Nephron (organoid): Measurements from ENCODE around the gene CHST11.

Experiments used
- H3K27ac Mint-ChIP-seq, 3 experiments: 2 replicates each; pipeline ENCODE4 v1.8.0; 2020; ENCODE audit warnings: mixed read lengths in 3 of 3, mild to moderate bottlenecking in 2 of 3, moderate library complexity in 1 of 3
- H3K27me3 Mint-ChIP-seq: 2 replicates; pipeline ENCODE4 v1.8.0; 2021; ENCODE audit warnings: low read depth, mild to moderate bottlenecking, moderate library complexity, mixed read lengths
- H3K36me3 Mint-ChIP-seq: 2 replicates; pipeline ENCODE4 v1.8.0; 2020; ENCODE audit warnings: low read depth, mixed read lengths
- H3K4me1 Mint-ChIP-seq: 2 replicates; pipeline ENCODE4 v1.8.0; 2020; ENCODE audit warnings: mixed read lengths
- H3K4me3 Mint-ChIP-seq, 3 experiments: 2 replicates each; pipeline ENCODE4 v1.8.0; 2020; ENCODE audit warnings: mild to moderate bottlenecking in 3 of 3, mixed read lengths in 3 of 3, moderate library complexity in 2 of 3
- H3K9me3 Mint-ChIP-seq: 2 replicates; pipeline ENCODE4 v1.8.0; 2020; ENCODE audit warnings: mixed read lengths
- CTCF ChIP-seq, 3 experiments: fragments of 200-600 bp; sonication (generic); IDR thresholded peaks; one replicate each; pipeline ENCODE4 v1.5.0; 2021; ENCODE audit warnings: antibody characterized with exemption in 3 of 3; ENCODE audit not compliant: unreplicated experiment in 3 of 3

The CHST11 gene

GRCh38 chr12:104577581-104577981, 120.8 kb downstream of the CHST11 start:
- H3K27me3 Mint-ChIP-seq: no peaks in the 10 kb centered on the region
- no peak overlapping the region for H3K4me3 Mint-ChIP-seq
- TF ChIP-seq CTCF (IDR thresholded peaks at IDR 0.05; ENCODE audit: unreplicated experiment in 3 of 3): no peak
- H3K36me3 Mint-ChIP-seq: peaks cover 3% of the 10 kb centered on the region
- peaks cover 18% of the 10 kb centered on the region for H3K4me1 Mint-ChIP-seq
- peaks cover 2% of the 10 kb centered on the region for H3K9me3 Mint-ChIP-seq
- no peak overlapping the region for H3K27ac Mint-ChIP-seq

DNA sequence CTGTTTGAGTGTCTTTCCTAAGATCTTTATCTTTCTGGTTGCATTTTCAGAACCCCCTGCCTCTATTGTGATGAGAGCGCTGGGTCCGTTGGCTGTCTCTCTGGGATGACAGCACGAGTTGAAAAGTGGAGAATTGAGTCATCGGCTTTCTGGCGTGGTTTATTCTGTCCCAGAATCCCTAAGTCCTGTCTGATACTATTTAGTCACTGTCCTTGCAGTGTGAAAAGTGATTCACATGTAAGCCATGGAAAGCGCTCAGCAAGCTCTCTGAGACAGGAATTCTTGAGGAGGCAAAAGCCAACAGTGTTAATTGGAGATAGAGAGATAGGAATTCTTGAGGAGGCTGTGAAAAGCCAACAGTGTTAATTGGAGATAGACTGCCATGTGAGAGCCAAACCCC, 121.7 kb downstream of the CHST11 start:
- no peaks in the 10 kb centered on the region for H3K9me3 Mint-ChIP-seq
- H3K27me3 Mint-ChIP-seq: no peaks in the 10 kb centered on the region
- no peaks in the 10 kb centered on the region for H3K36me3 Mint-ChIP-seq
- H3K27ac Mint-ChIP-seq: no peak overlapping the region
- peaks cover 18% of the 10 kb centered on the region for H3K4me1 Mint-ChIP-seq
- no peak for TF ChIP-seq CTCF (IDR thresholded peaks at IDR 0.05; ENCODE audit: unreplicated experiment in 3 of 3)
- H3K4me3 Mint-ChIP-seq: no peak overlapping the region

DNA sequence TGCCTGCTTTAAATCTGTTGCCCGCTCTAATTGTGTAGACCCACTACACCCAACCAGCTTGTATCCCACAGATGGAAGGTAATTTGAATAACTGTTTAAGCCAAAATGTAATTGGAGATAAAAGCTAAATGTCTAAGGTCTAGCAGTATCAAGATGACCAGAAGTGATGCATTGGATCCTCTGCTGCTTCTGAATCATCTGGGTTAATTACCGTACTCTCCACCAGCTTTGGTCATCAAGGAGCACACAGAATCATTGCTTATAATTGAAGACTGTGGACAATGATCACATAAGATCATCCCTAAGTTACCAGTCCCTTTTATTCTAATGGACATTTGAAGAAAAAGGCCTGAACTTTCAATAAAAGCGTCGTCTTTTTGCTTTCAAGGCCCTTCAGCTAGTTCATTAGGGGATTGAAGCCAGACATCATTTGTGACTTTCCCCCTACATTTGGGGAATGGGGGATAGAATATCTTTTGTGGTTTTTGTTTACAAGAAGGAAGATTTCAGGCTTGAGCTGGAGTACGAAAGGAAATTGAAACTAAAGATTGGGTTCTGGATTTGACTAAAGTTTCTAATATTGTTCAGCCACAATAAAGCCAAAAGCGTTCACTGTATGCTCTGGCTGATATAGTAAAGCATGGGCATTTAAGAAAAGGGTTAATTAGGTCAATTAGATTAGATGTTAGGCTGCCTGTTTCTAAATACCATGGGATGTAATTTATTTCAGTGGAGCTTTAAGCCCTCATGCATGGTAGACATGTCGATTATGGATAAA, 123.2 kb downstream of the CHST11 start:
- Mint-ChIP-seq H3K4me1 (peaks cover 21% of the 10 kb centered on the region), H3K27me3 (no peaks in the 10 kb centered on the region), H3K36me3 (no peaks in the 10 kb centered on the region), H3K27ac (no peak overlapping the region), H3K9me3 (no peaks in the 10 kb centered on the region), H3K4me3 (no peak overlapping the region)
- TF ChIP-seq CTCF (IDR thresholded peaks at IDR 0.05; ENCODE audit: unreplicated experiment in 3 of 3): no peak

DNA sequence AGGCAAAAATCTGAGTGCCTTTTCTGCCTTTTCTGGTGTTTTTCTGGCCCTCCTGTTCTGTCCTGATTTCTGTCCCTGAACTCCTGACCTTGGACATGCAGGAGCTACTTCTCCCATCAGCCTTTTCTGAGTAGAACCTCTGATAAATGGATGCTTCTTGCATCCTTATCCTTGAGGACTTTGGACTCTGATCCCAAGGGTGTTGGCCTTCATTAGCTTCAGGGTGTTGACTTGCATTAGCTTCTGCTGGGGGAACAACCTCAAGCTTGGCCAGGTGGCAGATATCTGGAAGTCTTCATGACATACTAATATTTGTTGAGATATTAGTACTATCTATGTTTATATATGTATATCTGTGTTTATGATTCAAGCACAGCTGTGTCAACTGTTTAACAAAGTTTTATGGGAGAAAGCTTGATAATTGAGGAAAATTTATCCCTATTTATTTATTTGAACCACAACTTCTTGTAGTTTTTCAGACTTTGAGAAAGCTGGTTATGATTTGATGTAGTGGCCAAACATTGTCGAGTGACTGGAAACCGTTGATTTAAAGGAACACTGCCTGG, 124.3 kb downstream of the CHST11 start:
- Mint-ChIP-seq H3K9me3 (no peaks in the 10 kb centered on the region), H3K36me3 (no peaks in the 10 kb centered on the region), H3K4me3 (no peak overlapping the region), H3K27me3 (no peaks in the 10 kb centered on the region), H3K27ac (no peak overlapping the region), H3K4me1 (peaks cover 23% of the 10 kb centered on the region)
- TF ChIP-seq CTCF (IDR thresholded peaks at IDR 0.05; ENCODE audit: unreplicated experiment in 3 of 3): no peak

GRCh38 chr12:104582739-104583138, 126.0 kb downstream of the CHST11 start:
- no peak for TF ChIP-seq CTCF (IDR thresholded peaks at IDR 0.05; ENCODE audit: unreplicated experiment in 3 of 3)
- Mint-ChIP-seq H3K4me1 (peaks cover 27% of the 10 kb centered on the region), H3K27ac (no peak overlapping the region), H3K9me3 (no peaks in the 10 kb centered on the region), H3K36me3 (no peaks in the 10 kb centered on the region), H3K4me3 (no peak overlapping the region), H3K27me3 (no peaks in the 10 kb centered on the region)

GRCh38 chr12:104583301-104583700, 126.6 kb downstream of the CHST11 start:
- H3K4me3 Mint-ChIP-seq: no peak overlapping the region
- H3K4me1 Mint-ChIP-seq: peaks cover 26% of the 10 kb centered on the region
- no peak for TF ChIP-seq CTCF (IDR thresholded peaks at IDR 0.05; ENCODE audit: unreplicated experiment in 3 of 3)
- H3K27ac Mint-ChIP-seq: no peak overlapping the region
- no peaks in the 10 kb centered on the region for H3K9me3 Mint-ChIP-seq
- no peaks in the 10 kb centered on the region for H3K36me3 Mint-ChIP-seq
- peaks cover 2% of the 10 kb centered on the region for H3K27me3 Mint-ChIP-seq
